HG02798 (cell line): ENCODE results near the gene HTRA1.

ENCODE experiments used
- ATAC-seq: cut with Tn5 transposase; IDR thresholded peaks from one replicate; pipeline ENCODE4 v1.9.1; 2021; ENCODE audit warnings: mild to moderate bottlenecking; ENCODE audit not compliant: unreplicated experiment, poor library complexity

HTRA1 gene

GRCh38 chr10:122469848-122470247 is 8.5 kb downstream of the HTRA1 start:
- no peak for ATAC-seq

GRCh38 chr10:122471531-122472177 is 10.3 kb downstream of the HTRA1 start:
- ATAC-seq: no peak

GRCh38 chr10:122473116-122473515 is 11.8 kb downstream of the HTRA1 start:
- no peak for ATAC-seq

- ATAC-seq: no peak
Observed at GRCh38 chr10:122474131-122474818, 12.9 kb downstream of the HTRA1 start.

GRCh38 chr10:122475100-122475499 is 13.7 kb downstream of the HTRA1 start:
- no peak for ATAC-seq

- ATAC-seq: no peak
Observed at GRCh38 chr10:122475591-122476332, 14.4 kb downstream of the HTRA1 start.

- no peak for ATAC-seq
Observed at GRCh38 chr10:122476333-122476695, 15.0 kb downstream of the HTRA1 start.

- no peak for ATAC-seq
Observed at GRCh38 chr10:122477436-122477835, 16.1 kb downstream of the HTRA1 start.

- no peak for ATAC-seq
Observed at GRCh38 chr10:122478971-122479370, 17.6 kb downstream of the HTRA1 start.

GRCh38 chr10:122480146-122480833 is 18.9 kb downstream of the HTRA1 start:
- no peak for ATAC-seq

- ATAC-seq: no peak
Observed at GRCh38 chr10:122481296-122482056, 20.1 kb downstream of the HTRA1 start.

GRCh38 chr10:122484276-122485060 is 23.1 kb downstream of the HTRA1 start:
- no peak for ATAC-seq

GRCh38 chr10:122485670-122486069 is 24.3 kb downstream of the HTRA1 start:
- no peak for ATAC-seq

GRCh38 chr10:122486406-122487080 is 25.2 kb downstream of the HTRA1 start:
- no peak for ATAC-seq

GRCh38 chr10:122487174-122487765 is 25.9 kb downstream of the HTRA1 start:
- no peak for ATAC-seq

- no peak for ATAC-seq
Observed at GRCh38 chr10:122490268-122490667, 28.9 kb downstream of the HTRA1 start.

GRCh38 chr10:122490786-122491680 is 29.7 kb downstream of the HTRA1 start:
- no peak for ATAC-seq
